H1 (cell line): ENCODE measurements around the gene ZNF562. TPM values are rescaled to one million over a fixed set of nuclear protein-coding genes. Genes with fewer than 3 reads are reported as not detected.

Source experiments
- CTCF ChIA-PET: fragments of 300-600 bp; sonication (Branson Sonifier 250); formaldehyde crosslinking; loops from one replicate; lab custom pipeline; 2021; ENCODE audit not compliant: partially characterized antibody; lab: Charles Lee
- POLR2A ChIA-PET: fragments of 300-600 bp; sonication (Branson Sonifier 250); formaldehyde crosslinking; loops from one replicate; lab custom pipeline; 2021; ENCODE audit warnings: inconsistent platforms; ENCODE audit not compliant: partially characterized antibody; lab: Charles Lee
- DNase-seq, 2 experiments: peaks; one replicate each; pipeline versions ENCODE4 v3.0.0 to v3.0.0-alpha.2; 2010 to 2022; ENCODE audit warnings: low spot score in 2 of 2, low read depth in 1 of 2, mixed read lengths in 1 of 2
- FAIRE-seq: peaks from 2 replicates; lab custom pipeline; 2011; peaks lifted over from hg19 to GRCh38; lab: Jason Lieb, UNC
- H2AFZ ChIP-seq: 2 replicates; pipeline ENCODE4 v1.8.1; 2012; ENCODE audit warnings: low read length, inconsistent platforms
- H2AK5ac ChIP-seq: 2 replicates; pipeline ENCODE4 v1.6.1; 2013; ENCODE audit warnings: low read depth, low read length
- H2BK120ac ChIP-seq: replicated peaks from 2 replicates; pipeline ENCODE3; 2013; ENCODE audit warnings: low read depth, low read length, inconsistent platforms
- H2BK12ac ChIP-seq: 2 replicates; pipeline ENCODE4 v1.6.1; 2013; ENCODE audit warnings: low read depth, low read length
- H2BK15ac ChIP-seq: 2 replicates; pipeline ENCODE4 v1.6.1; 2013; ENCODE audit warnings: low read length
- H2BK20ac ChIP-seq: 2 replicates; pipeline ENCODE4 v1.6.1; 2013; ENCODE audit warnings: low read length
- H2BK5ac ChIP-seq: 2 replicates; pipeline ENCODE4 v1.6.1; 2013; ENCODE audit warnings: low read depth, low read length
- H3K14ac ChIP-seq: 2 replicates; pipeline ENCODE4 v1.6.1; 2013; ENCODE audit warnings: inconsistent platforms; ENCODE audit not compliant: insufficient read length
- H3K18ac ChIP-seq: 2 replicates; pipeline ENCODE4 v1.6.1; 2013; ENCODE audit warnings: low read length; ENCODE audit errors: extremely low read depth
- H3K23ac ChIP-seq: 2 replicates; pipeline ENCODE4 v1.6.1; 2013; ENCODE audit warnings: inconsistent platforms; ENCODE audit not compliant: insufficient read length
- H3K23me2 ChIP-seq: 2 replicates; pipeline ENCODE4 v1.6.1; 2013; ENCODE audit warnings: low read depth, low read length
- H3K27ac ChIP-seq: 2 replicates; pipeline ENCODE4 v1.6.1; 2011; ENCODE audit warnings: low read depth, low read length, inconsistent platforms
- H3K27me3 ChIP-seq, 4 experiments: replicated peaks in 1 of 4; 1 replicate in 1 of 4; 2 replicates in 3 of 4; pipeline versions ENCODE4 v1.6.1 to v1.8.1; 2011 to 2013; ENCODE audit warnings: low read length in 3 of 4, mild to moderate bottlenecking in 3 of 4, inconsistent platforms in 2 of 4, mixed read lengths in 2 of 4, moderate library complexity in 1 of 4; ENCODE audit not compliant: control insufficient read depth in 3 of 4, insufficient read depth in 3 of 4; ENCODE audit errors: extremely low read depth in 1 of 4
- H3K36me3 ChIP-seq, 4 experiments: 2 replicates each; pipeline versions ENCODE4 v1.6.1 to v1.8.1; 2011 to 2013; ENCODE audit warnings: mild to moderate bottlenecking in 4 of 4, low read length in 3 of 4, moderate library complexity in 2 of 4, control low read depth in 1 of 4, inconsistent platforms in 1 of 4; ENCODE audit not compliant: insufficient read depth in 4 of 4, control insufficient read depth in 2 of 4
- H3K4ac ChIP-seq: replicated peaks from 2 replicates; pipeline ENCODE3; 2013; ENCODE audit warnings: low read length, low read depth, mixed read lengths, inconsistent platforms; ENCODE audit not compliant: insufficient read length
- H3K4me1 ChIP-seq, 4 experiments: replicated peaks in 1 of 4; 1 replicate in 1 of 4; 2 replicates in 3 of 4; pipeline versions ENCODE4 v1.6.1 to v1.8.1; 2011 to 2013; ENCODE audit warnings: low read length in 3 of 4, inconsistent platforms in 2 of 4, mixed read lengths in 1 of 4; ENCODE audit not compliant: insufficient read depth in 4 of 4, control insufficient read depth in 3 of 4
- H3K4me2 ChIP-seq, 2 experiments: 2 replicates each; pipeline versions ENCODE4 v1.6.1 to v1.8.1; 2011 to 2013; ENCODE audit warnings: low read depth in 2 of 2, low read length in 2 of 2, control low read depth in 1 of 2, inconsistent platforms in 1 of 2, mild to moderate bottlenecking in 1 of 2; ENCODE audit not compliant: insufficient read depth in 1 of 2
- H3K4me3 ChIP-seq, 4 experiments: fragments of 200-600, 300-600 bp in 1 of 4; sonication (generic), shearing (Covaris generic), sonication (Bioruptor Twin) in 1 of 4; 2 replicates each; pipeline versions ENCODE4 v1.5.1 to v1.8.1; 2011 to 2016; ENCODE audit warnings: low read length in 4 of 4, low read depth in 3 of 4, control low read depth in 2 of 4, inconsistent platforms in 2 of 4, mild to moderate bottlenecking in 2 of 4, mixed read lengths in 1 of 4, moderate library complexity in 1 of 4; ENCODE audit not compliant: insufficient read depth in 2 of 4; ENCODE audit errors: extremely low read depth in 1 of 4
- H3K56ac ChIP-seq: replicated peaks from 2 replicates; pipeline ENCODE3; 2013; ENCODE audit warnings: low read depth, mild to moderate bottlenecking, mixed read lengths, low read length, inconsistent platforms; ENCODE audit not compliant: insufficient read length
- H3K79me1 ChIP-seq: 2 replicates; pipeline ENCODE4 v1.6.1; 2013; ENCODE audit warnings: low read depth, low read length, control low read depth
- H3K79me2 ChIP-seq, 2 experiments: 2 replicates each; pipeline versions ENCODE4 v1.6.1 to v1.8.1; 2012 to 2013; ENCODE audit warnings: low read length in 2 of 2, mild to moderate bottlenecking in 2 of 2, inconsistent platforms in 1 of 2; ENCODE audit not compliant: insufficient read depth in 2 of 2, control insufficient read depth in 1 of 2
- H3K9ac ChIP-seq, 4 experiments: replicated peaks in 1 of 4; 1 replicate in 1 of 4; 2 replicates in 3 of 4; pipeline versions ENCODE4 v1.6.1 to v1.8.1; 2011 to 2013; ENCODE audit warnings: low read depth in 3 of 4, low read length in 3 of 4, control low read depth in 2 of 4, mild to moderate bottlenecking in 2 of 4, moderate library complexity in 2 of 4, inconsistent platforms in 1 of 4; ENCODE audit errors: extremely low read depth in 1 of 4
- H3K9me3 ChIP-seq, 2 experiments: 2 replicates each; pipeline versions ENCODE4 v1.6.1 to v1.8.1; 2012 to 2013; ENCODE audit warnings: mild to moderate bottlenecking in 2 of 2, moderate library complexity in 2 of 2, control low read depth in 1 of 2, inconsistent platforms in 1 of 2, low read depth in 1 of 2, low read length in 1 of 2, mixed read lengths in 1 of 2; ENCODE audit not compliant: insufficient read depth in 2 of 2
- H4K20me1 ChIP-seq, 2 experiments: replicated peaks in 1 of 2; 2 replicates each; pipeline versions ENCODE3 to v1.8.1; 2011 to 2013; ENCODE audit warnings: inconsistent platforms in 2 of 2, low read length in 2 of 2, mild to moderate bottlenecking in 1 of 2; ENCODE audit not compliant: insufficient read depth in 2 of 2, control insufficient read depth in 1 of 2
- H4K5ac ChIP-seq: 2 replicates; pipeline ENCODE4 v1.6.1; 2013; ENCODE audit warnings: low read length, low read depth, mixed read lengths, inconsistent platforms; ENCODE audit not compliant: insufficient read length
- H4K8ac ChIP-seq: 2 replicates; pipeline ENCODE4 v1.8.0; 2013; ENCODE audit warnings: mild to moderate bottlenecking, moderate library complexity, low read length, inconsistent platforms; ENCODE audit not compliant: insufficient read depth; ENCODE audit errors: extremely low read depth
- H4K91ac ChIP-seq: replicated peaks from 2 replicates; pipeline ENCODE3; 2013; ENCODE audit warnings: low read length, mixed read lengths, inconsistent platforms; ENCODE audit not compliant: insufficient read length
- ASH2L ChIP-seq: fragments of 200-600, 300-600 bp; sonication (generic); IDR thresholded peaks from one replicate; pipeline ENCODE4 v1.7.1; 2017; ENCODE audit warnings: low read length
- CHD1 ChIP-seq: IDR thresholded peaks from 2 replicates; pipeline ENCODE4 v1.6.1; 2012; ENCODE audit warnings: low read depth, low read length, improper control_type of control experiment
- HDAC2 ChIP-seq, 2 experiments: fragments of 300-600 bp in 1 of 2; sonication (generic) in 1 of 2; IDR thresholded peaks; 2 replicates each; pipeline ENCODE4 v1.6.1; 2011 to 2012; ENCODE audit warnings: low read depth in 2 of 2, low read length in 2 of 2, mild to moderate bottlenecking in 2 of 2, moderate library complexity in 2 of 2, borderline replicate concordance in 1 of 2, inconsistent platforms in 1 of 2
- JUND ChIP-seq: IDR thresholded peaks from 2 replicates; pipeline ENCODE4 v1.6.1; 2011; ENCODE audit warnings: mild to moderate bottlenecking, improper control_type of control experiment, low read length
- KDM5A ChIP-seq: fragments of 200-600 bp; IDR thresholded peaks from 2 replicates; pipeline ENCODE4 v1.7.1; 2012; ENCODE audit warnings: mild to moderate bottlenecking, low read length, inconsistent platforms, mixed read lengths
- POLR2A ChIP-seq, 2 experiments: IDR thresholded peaks; 1 replicate in 1 of 2; 2 replicates in 1 of 2; pipeline ENCODE4 v1.6.1; 2011; ENCODE audit warnings: low read depth in 2 of 2, low read length in 2 of 2, mild to moderate bottlenecking in 2 of 2; ENCODE audit errors: control extremely low read depth in 1 of 2
- RFX5 ChIP-seq: IDR thresholded peaks from 2 replicates; pipeline ENCODE4 v1.6.1; 2011; ENCODE audit warnings: low read depth, low read length, improper control_type of control experiment, borderline replicate concordance
- RNF2 ChIP-seq: fragments of 200-900, 300-1000 bp; sonication (generic); IDR thresholded peaks from 2 replicates; pipeline ENCODE4 v1.7.1; 2016; ENCODE audit warnings: borderline replicate concordance, low read depth, mild to moderate bottlenecking, antibody characterized with exemption, low read length; ENCODE audit not compliant: poor library complexity, severe bottlenecking; ENCODE audit errors: missing control alignments
- SAP30 ChIP-seq: fragments of 300-600 bp; sonication (generic); IDR thresholded peaks from 2 replicates; pipeline ENCODE4 v1.7.1; 2012; ENCODE audit warnings: low read length, moderate library complexity, mild to moderate bottlenecking, inconsistent platforms; ENCODE audit not compliant: insufficient read depth, insufficient replicate concordance
- SRF ChIP-seq: IDR thresholded peaks from 2 replicates; pipeline ENCODE4 v1.6.1; 2011; ENCODE audit warnings: mild to moderate bottlenecking, low read depth, low read length, moderate library complexity
- TBP ChIP-seq: IDR thresholded peaks from 2 replicates; pipeline ENCODE4 v1.6.1; 2011; ENCODE audit warnings: low read depth, low read length, improper control_type of control experiment
- WGBS, 2 experiments: shearing (Covaris generic) in 1 of 2; methylation state at CpG; one replicate each; pipeline versions ENCODE4 v1.1.6 to v1.1.7; 2013 to 2015; ENCODE audit warnings: low lambda C conversion rate in 2 of 2, mixed read lengths in 2 of 2, inconsistent platforms in 1 of 2, low coverage in 1 of 2, missing lambda C conversion rate in 1 of 2; ENCODE audit not compliant: insufficient replicate concordance in 2 of 2, insufficient coverage in 1 of 2, insufficient read length in 1 of 2; ENCODE audit errors: extremely low coverage in 1 of 2, missing lambda C conversion rate in 1 of 2; 5-methylcytosine and 5-hydroxymethylcytosine counted together
- polyA plus RNA-seq, 7 experiments: library from polyadenylated mRNA; depleted of rRNA in 3 of 7; stranded (reverse) in 5 of 7; unstranded in 2 of 7; fragments of >200 nt in 5 of 7; fragments of 200-250 nt in 2 of 7; gene quantifications; 1 replicate in 5 of 7; 2 replicates in 1 of 7; 4 replicates in 1 of 7; pipeline versions ENCODE4 v1.2.1 to v1.2.3, GENCODE V29; 2011 to 2013; ENCODE audit warnings: missing spikeins in 2 of 7, mixed read lengths in 2 of 7
- total RNA-seq: library from RNA; stranded (reverse); fragmentation: NEBNext Ultra II Directional; extraction: Animal tissue kit (Norgen Biotek cat#: 25700); gene quantifications from 2 replicates; pipeline ENCODE4 v1.2.1, GENCODE V29; 2021
- TF ChIP-seq, protein P1 (sequence below): IDR thresholded peaks from 2 replicates; pipeline ENCODE4 v1.6.1; 2011; ENCODE audit warnings: low read depth, mild to moderate bottlenecking, low read length; ENCODE audit not compliant: insufficient read depth

The ZNF562 gene
- total and polyA plus RNA-seq, 2 of the 8 experiments (the other 6 are each of a cell fraction or from before 2014, with no cell fraction given) = 0.12 to 2.5 TPM

DNA sequence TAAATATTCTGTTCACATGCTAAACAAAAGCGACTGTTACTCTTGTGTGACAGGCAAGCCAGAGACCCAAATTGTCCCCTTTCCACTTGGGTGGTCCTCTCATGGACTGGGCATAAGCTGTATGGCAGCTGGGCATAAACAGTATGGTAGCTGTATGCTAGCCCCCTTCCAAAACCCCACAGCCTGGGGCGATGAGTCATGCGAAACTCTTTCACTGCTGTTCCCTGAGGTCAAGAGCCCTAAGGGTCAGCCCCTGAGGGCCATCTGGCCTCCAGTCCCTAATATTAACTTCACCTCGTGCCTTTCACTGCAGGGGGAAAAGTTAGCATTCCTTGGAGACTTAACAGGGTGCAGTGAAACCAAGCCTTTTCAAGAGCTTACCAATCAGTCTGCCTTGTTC, 45.6 kb upstream of the ZNF562 start:
- Histone ChIP-seq H3K79me2 (no peaks in the 10 kb centered on the region), H3K9me3 (peaks cover 5 to 15% of the 10 kb centered on the region in 2 experiments; a peak in 3 of 4 replicates), H3K56ac (no peak overlapping the region), H4K8ac (no peak overlapping the region), H3K79me1 (no peaks in the 10 kb centered on the region), H3K18ac (no peak overlapping the region), H2AK5ac (no peak overlapping the region), H3K9ac (no peak overlapping the region), H2BK20ac (no peak overlapping the region), H3K4ac (no peak overlapping the region), H2BK120ac (no peak overlapping the region), H3K27ac (no peak overlapping the region), H3K14ac (no peak overlapping the region), H2BK5ac (no peak overlapping the region), H3K4me3 (no peak overlapping the region), H3K4me1 (peaks cover 0 to 6% (median 3%) of the 10 kb centered on the region in 4 experiments; a peak in 4 of 7 replicates), H3K27me3 (no peaks in the 10 kb centered on the region), H2BK12ac (no peak overlapping the region), H3K36me3 (no peaks in the 10 kb centered on the region), H2BK15ac (no peak overlapping the region), H4K20me1 (no peaks in the 10 kb centered on the region), H2AFZ (no peak overlapping the region), H4K91ac (no peak overlapping the region), H4K5ac (no peak overlapping the region), H3K23me2 (no peaks in the 10 kb centered on the region), H3K4me2 (no peak overlapping the region; a peak in 1 of 4 replicates), H3K23ac (no peak overlapping the region)
- FAIRE-seq (no peak), DNase-seq (no peak)
- ChIA-PET POLR2A (no interaction called here), CTCF (interaction anchor here (0.7 kb wide), 1 partner anchor 53 kb away, joined by 4 read pairs; no protein-coding TSS in a partner anchor)
- 86% methylated on average over 4 of the region's 4 CpGs; no CpG with 5 or more reads in 1 of the 2 experiments for WGBS, 2 experiments
- TF ChIP-seq KDM5A = no peak
- TF ChIP-seq ASH2L = no peak
- TF ChIP-seq SAP30 = no peak
- TF ChIP-seq POLR2A (IDR thresholded peaks at IDR 0.05; ENCODE audit: control extremely low read depth in 1 of 2, low read depth in 2 of 2, low read length in 2 of 2) = no peak
- TF ChIP-seq JUND = no peak; the same call in 1 of the 2 replicates
- TF ChIP-seq CHD1 = no peak
- no peak for TF ChIP-seq RFX5
- TF ChIP-seq HDAC2 (IDR thresholded peaks at IDR 0.05; ENCODE audit: borderline replicate concordance in 1 of 2, low read depth in 2 of 2, low read length in 2 of 2) = no peak
- TF ChIP-seq TBP = no peak
- TF ChIP-seq, protein P1, sequence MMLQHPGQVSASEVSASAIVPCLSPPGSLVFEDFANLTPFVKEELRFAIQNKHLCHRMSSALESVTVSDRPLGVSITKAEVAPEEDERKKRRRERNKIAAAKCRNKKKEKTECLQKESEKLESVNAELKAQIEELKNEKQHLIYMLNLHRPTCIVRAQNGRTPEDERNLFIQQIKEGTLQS = no peak
- no peak for TF ChIP-seq SRF
- no peak for TF ChIP-seq RNF2
